ENCODE results near the gene KLHDC8B. TPM values are rescaled to one million over a fixed set of nuclear protein-coding genes. Genes with fewer than 3 reads are reported as not detected.

Gene KLHDC8B
- total and polyA plus RNA-seq, 2 experiments from 2014 or later = 72.0 to 86.4 TPM

GRCh38 chr3:49132073-49132436 lies 39.3 kb upstream of the KLHDC8B start:
- TF ChIP-seq EZH2 (IDR thresholded peaks at IDR 0.05; ENCODE audit: borderline replicate concordance) (no peak), CTCF (IDR thresholded peaks at IDR 0.05; ENCODE audit: poor library complexity) (no peak), EZH2phosphoT487 (IDR thresholded peaks at IDR 0.05; ENCODE audit: low read depth, severe bottlenecking, unreplicated experiment) (no peak)
- H4K20me1 ChIP-seq (ENCODE audit: insufficient read depth, poor library complexity, severe bottlenecking) = no peaks in the 10 kb centered on the region
- H3K79me2 ChIP-seq = peaks cover 28% of the 10 kb centered on the region
- peak overlapping the region; percentile 99 for H3K4me3 ChIP-seq
- H3K9me3 ChIP-seq (ENCODE audit: low read depth) = no peaks in the 10 kb centered on the region
- H2AFZ ChIP-seq = no peak overlapping the region
- peaks cover 19% of the 10 kb centered on the region for H3K4me1 ChIP-seq (ENCODE audit: insufficient read depth)
- no peaks in the 10 kb centered on the region for H3K9me2 ChIP-seq (replicated peaks; ENCODE audit: insufficient read depth)
- H3K36me3 ChIP-seq (replicated peaks; ENCODE audit: insufficient read depth, low read depth) = no peaks in the 10 kb centered on the region
- H3K27ac ChIP-seq = peak overlapping the region; percentile 99
- no peaks in the 10 kb centered on the region for H3K27me3 ChIP-seq
- peak overlapping the region; percentile 99 for H3K4me2 ChIP-seq
- WGBS (ENCODE audit: low lambda C conversion rate, missing lambda C conversion rate) = 51% methylated on average over 9 of the region's 9 CpGs
- DNase-seq (ENCODE audit: low spot score) = no peak

- peak within 1 kb of the TSS; percentile 99 for H3K4me2 ChIP-seq
- H3K79me2 ChIP-seq = peaks cover 28% of the 10 kb centered on the region
- no peaks in the 10 kb centered on the region for H4K20me1 ChIP-seq (ENCODE audit: insufficient read depth, poor library complexity, severe bottlenecking)
- peak; percentile 83 for DNase-seq (ENCODE audit: low spot score)
- no peaks in the 10 kb centered on the region for H3K36me3 ChIP-seq (replicated peaks; ENCODE audit: insufficient read depth, low read depth)
- no peaks in the 10 kb centered on the region for H3K9me2 ChIP-seq (replicated peaks; ENCODE audit: insufficient read depth)
- peaks cover 19% of the 10 kb centered on the region for H3K4me1 ChIP-seq (ENCODE audit: insufficient read depth)
- H3K27ac ChIP-seq = peak within 1 kb of the TSS; percentile 99
- TF ChIP-seq EZH2phosphoT487 (IDR thresholded peaks at IDR 0.05; ENCODE audit: low read depth, severe bottlenecking, unreplicated experiment) (no peak), CTCF (IDR thresholded peaks at IDR 0.05; ENCODE audit: poor library complexity) (peak; percentile 14)
- H3K27me3 ChIP-seq = no peaks in the 10 kb centered on the region
- WGBS (ENCODE audit: low lambda C conversion rate, missing lambda C conversion rate) = 2% methylated on average over 28 of the region's 28 CpGs
- H3K4me3 ChIP-seq = peak within 1 kb of the TSS; percentile 99
- H2AFZ ChIP-seq = peak within 1 kb of the TSS; percentile 99
- H3K9me3 ChIP-seq (ENCODE audit: low read depth) = no peaks in the 10 kb centered on the region
Observed at GRCh38 chr3:49132437-49133225, 38.8 kb upstream of the KLHDC8B start, which contains the start of gene LAMB2. LAMB2 (minus strand) TSS chr3:49133050; CDS start chr3:49132867, 183 bp downstream.

- DNase-seq (ENCODE audit: low spot score) = peak; percentile 92
- H4K20me1 ChIP-seq (ENCODE audit: insufficient read depth, poor library complexity, severe bottlenecking) = no peaks in the 10 kb centered on the region
- peaks cover 28% of the 10 kb centered on the region for H3K79me2 ChIP-seq
- H3K4me3 ChIP-seq = peak overlapping the region; percentile 99
- peaks cover 19% of the 10 kb centered on the region for H3K4me1 ChIP-seq (ENCODE audit: insufficient read depth)
- peak overlapping the region; percentile 99 for H2AFZ ChIP-seq
- H3K36me3 ChIP-seq (replicated peaks; ENCODE audit: insufficient read depth, low read depth) = no peaks in the 10 kb centered on the region
- TF ChIP-seq CTCF (IDR thresholded peaks at IDR 0.05; ENCODE audit: poor library complexity) (no peak), EZH2phosphoT487 (IDR thresholded peaks at IDR 0.05; ENCODE audit: low read depth, severe bottlenecking, unreplicated experiment) (no peak), EZH2 (IDR thresholded peaks at IDR 0.05; ENCODE audit: borderline replicate concordance) (no peak)
- H3K27me3 ChIP-seq = no peaks in the 10 kb centered on the region
- peak overlapping the region; percentile 99 for H3K4me2 ChIP-seq
- WGBS (ENCODE audit: low lambda C conversion rate, missing lambda C conversion rate) = under 1% methylated on average over 27 of the region's 30 CpGs
- H3K27ac ChIP-seq = peak overlapping the region; percentile 99
- no peaks in the 10 kb centered on the region for H3K9me2 ChIP-seq (replicated peaks; ENCODE audit: insufficient read depth)
- no peaks in the 10 kb centered on the region for H3K9me3 ChIP-seq (ENCODE audit: low read depth)
Observed at GRCh38 chr3:49133226-49133951, 38.0 kb upstream of the KLHDC8B start.

Data from hepatocyte (in vitro differentiated cells).